HG03064 (cell line): ENCODE data around the gene DHPS.
"Not testable (repeated sequence)": the region's sequence is repeated elsewhere in the genome, so short reads cannot be mapped to it uniquely, and the experiment has no call there.

Experiments
- ATAC-seq: cut with Tn5 transposase; IDR thresholded peaks from one replicate; pipeline ENCODE4 v1.9.1; 2021; ENCODE audit warnings: low read depth; ENCODE audit not compliant: unreplicated experiment

DHPS gene

GRCh38 chr19:12705654-12706331 lies 24.1 kb upstream of the DHPS start:
- no peak for ATAC-seq

- ATAC-seq: no peak
These were observed 23.5 kb upstream of the DHPS start for GRCh38 chr19:12705169-12705568.

GRCh38 chr19:12703046-12703445 lies 21.4 kb upstream of the DHPS start:
- no peak for ATAC-seq

- ATAC-seq: no peak
These were observed 20.1 kb upstream of the DHPS start for GRCh38 chr19:12701596-12702282.

GRCh38 chr19:12698138-12698537 lies 16.5 kb upstream of the DHPS start:
- no peak for ATAC-seq

GRCh38 chr19:12697425-12697824 lies 15.7 kb upstream of the DHPS start:
- not testable (repeated sequence) for ATAC-seq

GRCh38 chr19:12696366-12697335 lies 15.0 kb upstream of the DHPS start, which contains the start of gene FBXW9:
TSS of gene FBXW9 (minus strand) at chr19:12696631. CDS start at chr19:12696581, 50 bp downstream.
- ATAC-seq: no peak

GRCh38 chr19:12695997-12696365 lies 14.3 kb upstream of the DHPS start:
- no peak for ATAC-seq

- no peak for ATAC-seq
These were observed 13.8 kb upstream of the DHPS start for GRCh38 chr19:12695514-12695913.

- no peak for ATAC-seq
These were observed 13.4 kb upstream of the DHPS start for GRCh38 chr19:12695096-12695495.

GRCh38 chr19:12694641-12695040 lies 13.0 kb upstream of the DHPS start:
- no peak for ATAC-seq

- ATAC-seq: no peak
These were observed 11.3 kb upstream of the DHPS start for GRCh38 chr19:12692960-12693359.

- ATAC-seq: no peak
These were observed 8.0 kb upstream of the DHPS start for GRCh38 chr19:12689581-12690216.

GRCh38 chr19:12689012-12689411 lies 7.3 kb upstream of the DHPS start:
- no peak for ATAC-seq

GRCh38 chr19:12687496-12688196 lies 6.0 kb upstream of the DHPS start, which contains the start of gene GNG14:
TSS of gene GNG14 (plus strand) at chr19:12687998. CDS start at chr19:12688049, 51 bp downstream.
- no peak for ATAC-seq

GRCh38 chr19:12685831-12686230 lies 4.2 kb upstream of the DHPS start:
- no peak for ATAC-seq

GRCh38 chr19:12680034-12680433 lies 1.6 kb downstream of the DHPS start:
- ATAC-seq: no peak

GRCh38 chr19:12678039-12678438 lies 3.6 kb downstream of the DHPS start:
- not testable (repeated sequence) for ATAC-seq

GRCh38 chr19:12676928-12677327 lies 4.8 kb downstream of the DHPS start:
- no peak for ATAC-seq

- ATAC-seq: no peak
These were observed 5.3 kb downstream of the DHPS start for GRCh38 chr19:12676384-12676792.
